ENCODE measurements around the gene VEGFA.

DNA sequence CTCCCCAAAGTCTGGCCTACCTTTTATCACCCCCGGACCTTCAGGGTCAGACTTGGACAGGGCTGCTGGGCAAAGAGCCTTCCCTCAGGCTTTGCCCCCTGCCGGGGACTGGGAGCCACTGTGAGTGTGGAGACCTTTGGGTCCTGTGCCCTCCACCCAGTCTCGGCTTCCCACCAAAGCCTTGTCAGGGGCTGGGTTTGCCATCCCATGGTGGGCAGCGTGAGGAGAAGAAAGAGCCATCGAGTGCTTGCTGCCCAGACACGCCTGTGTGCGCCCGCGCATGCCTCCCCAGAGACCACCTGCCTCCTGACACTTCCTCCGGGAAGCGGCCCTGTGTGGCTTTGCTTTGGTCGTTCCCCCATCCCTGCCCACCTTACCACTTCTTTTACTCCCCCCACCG, 10.3 kb downstream of the VEGFA start:
- TF ChIP-seq, protein P1, sequence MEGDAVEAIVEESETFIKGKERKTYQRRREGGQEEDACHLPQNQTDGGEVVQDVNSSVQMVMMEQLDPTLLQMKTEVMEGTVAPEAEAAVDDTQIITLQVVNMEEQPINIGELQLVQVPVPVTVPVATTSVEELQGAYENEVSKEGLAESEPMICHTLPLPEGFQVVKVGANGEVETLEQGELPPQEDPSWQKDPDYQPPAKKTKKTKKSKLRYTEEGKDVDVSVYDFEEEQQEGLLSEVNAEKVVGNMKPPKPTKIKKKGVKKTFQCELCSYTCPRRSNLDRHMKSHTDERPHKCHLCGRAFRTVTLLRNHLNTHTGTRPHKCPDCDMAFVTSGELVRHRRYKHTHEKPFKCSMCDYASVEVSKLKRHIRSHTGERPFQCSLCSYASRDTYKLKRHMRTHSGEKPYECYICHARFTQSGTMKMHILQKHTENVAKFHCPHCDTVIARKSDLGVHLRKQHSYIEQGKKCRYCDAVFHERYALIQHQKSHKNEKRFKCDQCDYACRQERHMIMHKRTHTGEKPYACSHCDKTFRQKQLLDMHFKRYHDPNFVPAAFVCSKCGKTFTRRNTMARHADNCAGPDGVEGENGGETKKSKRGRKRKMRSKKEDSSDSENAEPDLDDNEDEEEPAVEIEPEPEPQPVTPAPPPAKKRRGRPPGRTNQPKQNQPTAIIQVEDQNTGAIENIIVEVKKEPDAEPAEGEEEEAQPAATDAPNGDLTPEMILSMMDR (IDR thresholded peaks at IDR 0.05; ENCODE audit: low read depth, low read length): no peak
- no peak for TF ChIP-seq EZH2phosphoT487 (IDR thresholded peaks at IDR 0.05; ENCODE audit: low read depth)

All from OCI-LY3 (cell line).